Transverse colon (tissue), 4 donors: ENCODE measurements around the gene CFAP299.

ENCODE experiments used
- POLR2AphosphoS5 ChIP-seq, 3 donors: sonication (generic); formaldehyde crosslinking; IDR thresholded peaks; one replicate each; pipeline ENCODE4 v1.6.1; 2016; ENCODE audit warnings: antibody characterized with exemption in 3 of 3
- TF ChIP-seq, protein P1 (sequence below), 5 experiments: fragments of 200-600 bp in 3 of 5; fragments of 450-650 bp in 2 of 5; sonication (generic) in 3 of 5; IDR thresholded peaks; 1 replicate in 2 of 5; 2 replicates in 3 of 5; pipeline ENCODE4 v1.5.1; 2016 to 2017; ENCODE audit warnings: antibody characterized with exemption in 5 of 5, inconsistent platforms in 3 of 5, mild to moderate bottlenecking in 2 of 5, moderate library complexity in 1 of 5

DNA sequence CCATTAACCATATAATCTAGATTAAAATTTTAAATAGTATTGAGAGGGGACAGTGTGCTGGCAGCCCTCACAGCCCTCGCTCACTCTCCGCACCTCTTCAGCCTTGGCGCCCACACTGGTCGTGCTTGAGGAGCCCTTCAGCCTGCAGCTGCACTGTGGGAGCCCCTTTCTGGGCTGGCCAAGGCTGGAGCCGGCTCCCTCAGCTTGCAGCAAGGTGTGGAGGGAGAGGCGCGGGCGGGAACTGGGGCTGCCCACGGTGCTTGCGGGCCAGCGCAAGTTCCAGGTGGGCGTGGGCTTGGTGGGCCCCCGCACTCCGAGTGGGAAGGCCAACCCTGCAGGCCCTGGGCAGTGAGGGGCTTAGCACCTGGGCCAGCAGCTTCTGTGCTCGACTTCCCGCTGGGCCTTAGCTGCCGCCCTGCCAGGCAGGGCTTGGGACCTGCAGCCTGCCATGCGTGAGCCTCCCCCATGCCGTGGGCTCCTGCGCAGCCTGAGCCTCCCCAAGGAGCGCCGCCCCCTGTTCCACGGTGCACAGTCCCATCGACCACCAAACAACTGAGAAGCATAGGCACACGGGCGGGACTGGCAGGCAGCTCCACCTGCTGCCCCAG is 32.8 kb upstream of the CFAP299 start:
- TF ChIP-seq, protein P1, sequence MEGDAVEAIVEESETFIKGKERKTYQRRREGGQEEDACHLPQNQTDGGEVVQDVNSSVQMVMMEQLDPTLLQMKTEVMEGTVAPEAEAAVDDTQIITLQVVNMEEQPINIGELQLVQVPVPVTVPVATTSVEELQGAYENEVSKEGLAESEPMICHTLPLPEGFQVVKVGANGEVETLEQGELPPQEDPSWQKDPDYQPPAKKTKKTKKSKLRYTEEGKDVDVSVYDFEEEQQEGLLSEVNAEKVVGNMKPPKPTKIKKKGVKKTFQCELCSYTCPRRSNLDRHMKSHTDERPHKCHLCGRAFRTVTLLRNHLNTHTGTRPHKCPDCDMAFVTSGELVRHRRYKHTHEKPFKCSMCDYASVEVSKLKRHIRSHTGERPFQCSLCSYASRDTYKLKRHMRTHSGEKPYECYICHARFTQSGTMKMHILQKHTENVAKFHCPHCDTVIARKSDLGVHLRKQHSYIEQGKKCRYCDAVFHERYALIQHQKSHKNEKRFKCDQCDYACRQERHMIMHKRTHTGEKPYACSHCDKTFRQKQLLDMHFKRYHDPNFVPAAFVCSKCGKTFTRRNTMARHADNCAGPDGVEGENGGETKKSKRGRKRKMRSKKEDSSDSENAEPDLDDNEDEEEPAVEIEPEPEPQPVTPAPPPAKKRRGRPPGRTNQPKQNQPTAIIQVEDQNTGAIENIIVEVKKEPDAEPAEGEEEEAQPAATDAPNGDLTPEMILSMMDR (IDR thresholded peaks at IDR 0.05), result no peak
- no peak for TF ChIP-seq POLR2AphosphoS5 (IDR thresholded peaks at IDR 0.05)
